Measurements from ENCODE around the gene UCHL3.

The UCHL3 gene

DNA sequence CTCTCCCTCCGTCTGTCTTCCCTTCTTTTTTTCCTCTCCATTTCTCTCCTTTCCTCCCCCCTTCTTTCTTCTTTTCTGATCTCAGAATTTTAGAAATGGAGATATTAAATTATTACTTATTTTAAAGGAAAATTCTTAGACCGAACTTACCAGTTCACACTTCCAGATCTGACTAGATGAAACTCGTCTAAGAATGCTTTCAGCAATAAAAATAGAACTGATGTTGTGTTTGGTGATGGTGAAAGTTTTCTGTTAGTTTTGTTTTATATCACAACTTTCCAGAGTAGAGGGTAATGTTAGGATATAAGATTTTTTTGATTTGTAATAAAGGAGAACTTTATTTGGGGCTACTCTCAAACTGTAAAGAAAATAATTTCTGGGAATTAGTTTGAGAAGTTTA lies 29.9 kb downstream of the UCHL3 start:
- no peak overlapping the region for H3K4me3 ChIP-seq (ENCODE audit: low read depth, low read length)
- TF ChIP-seq, protein P1, sequence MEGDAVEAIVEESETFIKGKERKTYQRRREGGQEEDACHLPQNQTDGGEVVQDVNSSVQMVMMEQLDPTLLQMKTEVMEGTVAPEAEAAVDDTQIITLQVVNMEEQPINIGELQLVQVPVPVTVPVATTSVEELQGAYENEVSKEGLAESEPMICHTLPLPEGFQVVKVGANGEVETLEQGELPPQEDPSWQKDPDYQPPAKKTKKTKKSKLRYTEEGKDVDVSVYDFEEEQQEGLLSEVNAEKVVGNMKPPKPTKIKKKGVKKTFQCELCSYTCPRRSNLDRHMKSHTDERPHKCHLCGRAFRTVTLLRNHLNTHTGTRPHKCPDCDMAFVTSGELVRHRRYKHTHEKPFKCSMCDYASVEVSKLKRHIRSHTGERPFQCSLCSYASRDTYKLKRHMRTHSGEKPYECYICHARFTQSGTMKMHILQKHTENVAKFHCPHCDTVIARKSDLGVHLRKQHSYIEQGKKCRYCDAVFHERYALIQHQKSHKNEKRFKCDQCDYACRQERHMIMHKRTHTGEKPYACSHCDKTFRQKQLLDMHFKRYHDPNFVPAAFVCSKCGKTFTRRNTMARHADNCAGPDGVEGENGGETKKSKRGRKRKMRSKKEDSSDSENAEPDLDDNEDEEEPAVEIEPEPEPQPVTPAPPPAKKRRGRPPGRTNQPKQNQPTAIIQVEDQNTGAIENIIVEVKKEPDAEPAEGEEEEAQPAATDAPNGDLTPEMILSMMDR (IDR thresholded peaks at IDR 0.05; ENCODE audit: low read depth, low read length) = no peak

DNA sequence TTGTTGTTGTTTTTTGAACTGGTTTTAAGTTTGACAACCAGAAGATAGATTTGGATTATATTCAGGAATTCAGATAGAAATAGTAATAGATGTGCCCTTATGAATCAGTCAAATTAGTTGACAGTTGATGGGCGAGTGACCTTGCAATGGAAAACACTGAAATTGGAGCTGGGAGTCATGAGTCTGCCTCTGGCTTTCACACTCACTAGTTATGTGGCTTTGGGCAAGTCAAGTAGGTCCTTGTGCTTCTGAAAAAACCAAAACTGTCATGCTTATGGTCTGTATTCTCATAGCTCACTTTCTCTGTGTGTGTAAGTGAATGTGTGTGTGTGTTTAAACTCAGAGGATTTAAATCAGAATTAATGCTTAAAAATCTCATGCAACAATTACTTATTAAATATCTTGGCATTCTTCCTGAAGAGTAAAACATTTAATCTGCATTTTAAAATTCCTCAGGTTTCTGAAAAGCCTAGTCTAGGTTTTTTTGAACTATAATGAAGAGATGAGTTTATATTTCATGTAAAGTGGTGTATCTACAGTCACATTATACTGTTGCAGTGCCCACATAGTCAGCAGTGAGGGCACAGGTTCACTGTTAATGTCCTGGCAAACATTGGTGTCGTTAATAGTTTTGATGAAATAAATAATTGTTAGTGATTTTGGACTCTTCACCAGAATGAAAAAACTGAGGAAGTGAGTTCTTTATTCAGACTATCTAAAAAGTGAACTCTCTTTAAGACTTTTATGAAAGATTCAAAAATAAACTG lies 32.5 kb downstream of the UCHL3 start:
- H3K4me3 ChIP-seq (ENCODE audit: low read depth, low read length) = no peak overlapping the region

DNA sequence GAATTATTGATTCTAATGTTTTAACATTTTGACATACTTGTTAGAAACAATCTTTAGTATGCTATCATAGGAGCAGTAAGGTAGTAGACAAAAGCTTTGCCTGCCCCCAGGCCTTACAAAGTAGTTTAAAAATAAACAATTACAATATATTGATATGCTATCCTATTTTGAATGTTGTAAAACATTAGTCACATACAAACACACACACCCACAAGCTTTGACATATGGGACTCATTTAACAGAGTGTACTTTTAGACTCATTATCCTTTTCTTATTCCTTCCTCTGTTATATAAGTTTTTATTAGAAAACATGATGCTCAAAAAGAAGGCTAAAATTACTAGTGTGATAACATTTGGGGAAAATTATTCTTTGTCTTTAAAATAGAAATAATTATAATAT lies 33.5 kb downstream of the UCHL3 start:
- H3K4me3 ChIP-seq (ENCODE audit: low read depth, low read length) = no peak overlapping the region
- TF ChIP-seq, protein P1 (IDR thresholded peaks at IDR 0.05; ENCODE audit: low read depth, low read length) = no peak

More for the DNA sequence above, 32.5 kb downstream of the UCHL3 start:
- TF ChIP-seq, protein P1 (IDR thresholded peaks at IDR 0.05; ENCODE audit: low read depth, low read length) = no peak

DNA sequence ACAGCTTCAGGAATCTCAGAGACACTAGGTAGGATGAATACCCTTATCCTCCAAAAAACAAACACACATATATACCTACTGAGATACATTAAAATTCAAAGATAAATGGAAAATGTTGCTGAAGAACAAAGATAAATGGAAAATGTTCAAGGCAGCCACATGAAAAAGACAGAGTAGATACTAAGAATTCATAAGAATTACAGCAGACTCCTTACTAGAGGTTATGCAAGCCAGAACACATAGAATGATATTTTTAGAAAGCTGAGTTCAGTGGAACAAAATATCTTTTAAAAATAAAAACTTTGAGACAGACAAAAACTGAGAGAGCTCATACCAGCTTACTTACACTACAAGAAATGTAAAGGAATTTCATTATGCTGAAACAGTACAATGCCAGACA lies 35.6 kb downstream of the UCHL3 start:
- TF ChIP-seq, protein P1 (IDR thresholded peaks at IDR 0.05; ENCODE audit: low read depth, low read length) = no peak

DNA sequence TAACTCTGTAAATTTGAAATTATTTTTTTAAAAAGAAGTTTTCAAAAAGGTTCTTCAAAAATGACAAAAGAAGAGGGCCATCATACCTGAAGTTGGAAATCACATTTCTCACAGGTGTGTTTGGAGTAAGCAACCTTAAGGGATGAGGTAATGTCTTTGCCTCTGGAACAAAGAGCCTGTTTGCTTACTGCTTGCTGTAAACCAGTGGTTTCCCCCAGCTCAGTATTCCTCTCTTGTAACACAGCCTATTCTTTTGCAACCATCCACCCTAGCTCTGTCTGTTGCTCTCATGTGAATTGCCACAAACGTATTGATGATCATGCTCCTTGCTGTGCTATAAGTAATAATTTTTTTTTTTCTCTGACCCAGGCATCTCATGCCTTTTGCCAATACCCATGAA lies 38.1 kb downstream of the UCHL3 start:
- H3K4me3 ChIP-seq (ENCODE audit: low read depth, low read length) = no peak overlapping the region
- TF ChIP-seq, protein P1 (IDR thresholded peaks at IDR 0.05; ENCODE audit: low read depth, low read length) = no peak

More for the DNA sequence above, 35.6 kb downstream of the UCHL3 start:
- H3K4me3 ChIP-seq (ENCODE audit: low read depth, low read length) = no peak overlapping the region

DNA sequence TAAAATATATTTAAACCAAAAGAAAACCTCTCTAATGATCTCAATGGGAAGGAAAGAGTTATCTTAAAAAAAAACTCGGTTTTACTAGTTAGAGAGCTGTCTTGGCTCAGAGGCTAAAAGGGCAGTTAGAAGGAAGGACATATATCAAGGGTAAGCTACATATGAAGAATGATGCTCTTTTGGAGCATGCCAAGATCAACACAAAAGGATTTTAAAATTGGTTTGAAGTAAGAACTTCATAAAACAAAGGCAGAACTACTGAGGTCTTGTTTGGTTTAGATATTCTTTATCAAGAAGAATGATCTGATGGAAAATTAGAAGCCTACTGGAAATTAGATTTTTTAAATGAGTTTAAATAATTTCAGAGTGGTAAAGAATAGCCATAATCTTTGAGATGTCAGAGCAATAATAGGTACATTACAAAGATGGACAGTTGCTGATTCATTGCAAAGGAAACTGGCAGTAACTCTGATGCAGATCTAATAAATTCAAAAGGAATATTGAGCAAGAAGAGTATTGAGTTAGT lies 47.1 kb downstream of the UCHL3 start:
- TF ChIP-seq, protein P1 (IDR thresholded peaks at IDR 0.05; ENCODE audit: low read depth, low read length) = no peak
- H3K4me3 ChIP-seq (ENCODE audit: low read depth, low read length) = no peak overlapping the region

DNA sequence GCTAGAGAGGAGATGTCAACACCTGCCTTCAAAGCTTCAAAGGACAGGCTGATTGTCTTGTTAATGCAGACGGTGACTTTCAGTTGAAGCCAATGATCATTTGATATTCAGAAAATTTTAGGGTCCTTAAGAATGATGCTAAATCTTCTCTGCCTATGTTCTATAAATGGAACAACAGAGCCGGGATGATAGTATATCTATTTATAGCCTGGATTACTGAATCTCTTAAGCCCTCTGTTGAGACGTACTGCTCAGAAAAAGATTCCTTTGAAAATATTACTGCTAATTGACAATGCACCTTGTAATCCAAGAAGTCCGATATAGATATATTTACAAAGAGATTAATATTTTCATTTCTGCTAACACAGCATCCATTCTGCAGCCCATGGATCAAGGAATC lies 50.8 kb downstream of the UCHL3 start:
- no peak overlapping the region for H3K4me3 ChIP-seq (ENCODE audit: low read depth, low read length)
- TF ChIP-seq, protein P1 (IDR thresholded peaks at IDR 0.05; ENCODE audit: low read depth, low read length) = no peak

All from WI38 (cell line).